ENCODE results near the gene ERC2. TPM values are rescaled to one million over a fixed set of nuclear protein-coding genes. Genes with fewer than 3 reads are reported as not detected.

Gene ERC2
- total RNA-seq, 1 donor from 2014 or later: 0.35 TPM

DNA sequence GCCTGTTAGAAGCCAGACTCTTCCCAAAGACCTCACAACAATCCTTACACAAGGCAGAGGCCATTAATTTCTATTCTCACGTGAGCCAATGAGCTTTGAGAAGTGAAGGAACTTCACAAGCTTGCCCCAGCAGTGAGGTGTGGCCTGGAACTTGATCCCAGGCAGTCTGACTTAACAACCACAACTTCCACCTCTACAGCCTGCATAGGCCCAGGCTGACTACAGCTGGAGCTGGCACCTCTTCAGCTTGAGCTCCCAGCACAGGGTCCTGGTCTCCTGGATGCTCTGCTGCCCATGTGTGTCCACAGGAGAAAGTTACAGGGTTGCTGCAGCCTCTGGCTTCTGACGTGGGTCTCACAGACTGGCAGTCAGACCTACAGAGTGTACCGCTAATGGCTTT lies 111.0 kb downstream of the ERC2 start:
- peaks cover 4% of the 10 kb centered on the region for H3K9me3 Mint-ChIP-seq (ENCODE audit: unreplicated experiment)
- no peak overlapping the region for H3K4me3 Mint-ChIP-seq (ENCODE audit: unreplicated experiment)
- no peak for DNase-seq (ENCODE audit: extremely low spot score, unreplicated experiment)
- H3K27ac Mint-ChIP-seq (ENCODE audit: unreplicated experiment): no peak overlapping the region
- H3K36me3 Mint-ChIP-seq (ENCODE audit: unreplicated experiment): no peaks in the 10 kb centered on the region
- no peaks in the 10 kb centered on the region for H3K4me1 Mint-ChIP-seq (ENCODE audit: unreplicated experiment)
- H3K27me3 Mint-ChIP-seq (ENCODE audit: unreplicated experiment): no peaks in the 10 kb centered on the region
- TF ChIP-seq CTCF (IDR thresholded peaks at IDR 0.05): no peak

- no peak overlapping the region for H3K27ac Mint-ChIP-seq (ENCODE audit: unreplicated experiment)
- H3K27me3 Mint-ChIP-seq (ENCODE audit: unreplicated experiment): peaks cover under 1% of the 10 kb centered on the region
- peaks cover 4% of the 10 kb centered on the region for H3K9me3 Mint-ChIP-seq (ENCODE audit: unreplicated experiment)
- H3K36me3 Mint-ChIP-seq (ENCODE audit: unreplicated experiment): no peaks in the 10 kb centered on the region
- no peak overlapping the region for H3K4me3 Mint-ChIP-seq (ENCODE audit: unreplicated experiment)
- TF ChIP-seq CTCF (IDR thresholded peaks at IDR 0.05): no peak
- no peak for DNase-seq (ENCODE audit: extremely low spot score, unreplicated experiment)
- no peaks in the 10 kb centered on the region for H3K4me1 Mint-ChIP-seq (ENCODE audit: unreplicated experiment)
Measured at GRCh38 chr3:56356808-56357207, 111.5 kb downstream of the ERC2 start.

DNA sequence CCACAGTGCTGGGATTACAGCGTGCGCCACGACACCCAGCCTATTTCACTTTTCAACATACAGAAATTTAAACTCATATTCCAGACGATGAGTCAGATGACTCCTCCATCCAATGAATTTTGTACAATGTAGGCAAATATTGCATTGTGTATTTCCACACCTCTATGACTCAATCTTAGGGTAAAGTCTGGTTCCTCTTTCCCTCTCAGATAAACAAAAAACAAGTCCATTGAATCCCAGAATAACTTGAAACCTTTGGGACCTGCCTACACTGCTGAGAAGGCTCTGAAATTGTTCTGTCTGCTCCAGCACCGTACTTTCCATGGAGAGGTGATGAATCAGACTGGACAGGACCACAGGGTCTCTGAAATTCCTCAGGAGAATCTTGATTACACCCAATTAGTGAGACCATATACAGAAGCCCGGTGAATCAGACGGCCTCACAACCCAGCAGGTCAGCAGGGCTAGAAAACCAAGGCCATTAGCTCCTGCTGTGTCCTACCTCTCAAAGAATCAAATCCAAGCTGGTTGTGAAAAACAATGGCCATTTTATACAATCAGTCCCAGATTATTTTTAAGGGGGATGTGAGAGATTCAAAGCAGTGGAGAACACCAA lies 112.6 kb downstream of the ERC2 start:
- no peak overlapping the region for H3K4me3 Mint-ChIP-seq (ENCODE audit: unreplicated experiment)
- TF ChIP-seq CTCF (IDR thresholded peaks at IDR 0.05): no peak

GRCh38 chr3:56351537-56351936 lies 116.7 kb downstream of the ERC2 start:
- TF ChIP-seq CTCF (IDR thresholded peaks at IDR 0.05): no peak
- Mint-ChIP-seq H3K27ac (ENCODE audit: unreplicated experiment) (no peak overlapping the region), H3K36me3 (ENCODE audit: unreplicated experiment) (no peaks in the 10 kb centered on the region), H3K4me3 (ENCODE audit: unreplicated experiment) (no peak overlapping the region), H3K9me3 (ENCODE audit: unreplicated experiment) (no peaks in the 10 kb centered on the region), H3K27me3 (ENCODE audit: unreplicated experiment) (peaks cover 5% of the 10 kb centered on the region), H3K4me1 (ENCODE audit: unreplicated experiment) (no peaks in the 10 kb centered on the region)
- DNase-seq (ENCODE audit: extremely low spot score, unreplicated experiment): no peak

More for the DNA sequence above, 112.6 kb downstream of the ERC2 start:
- H3K27me3 Mint-ChIP-seq (ENCODE audit: unreplicated experiment): peaks cover 2% of the 10 kb centered on the region
- H3K27ac Mint-ChIP-seq (ENCODE audit: unreplicated experiment): no peak overlapping the region
- H3K4me1 Mint-ChIP-seq (ENCODE audit: unreplicated experiment): no peaks in the 10 kb centered on the region
- no peaks in the 10 kb centered on the region for H3K36me3 Mint-ChIP-seq (ENCODE audit: unreplicated experiment)
- no peak for DNase-seq (ENCODE audit: extremely low spot score, unreplicated experiment)
- H3K9me3 Mint-ChIP-seq (ENCODE audit: unreplicated experiment): no peaks in the 10 kb centered on the region

DNA sequence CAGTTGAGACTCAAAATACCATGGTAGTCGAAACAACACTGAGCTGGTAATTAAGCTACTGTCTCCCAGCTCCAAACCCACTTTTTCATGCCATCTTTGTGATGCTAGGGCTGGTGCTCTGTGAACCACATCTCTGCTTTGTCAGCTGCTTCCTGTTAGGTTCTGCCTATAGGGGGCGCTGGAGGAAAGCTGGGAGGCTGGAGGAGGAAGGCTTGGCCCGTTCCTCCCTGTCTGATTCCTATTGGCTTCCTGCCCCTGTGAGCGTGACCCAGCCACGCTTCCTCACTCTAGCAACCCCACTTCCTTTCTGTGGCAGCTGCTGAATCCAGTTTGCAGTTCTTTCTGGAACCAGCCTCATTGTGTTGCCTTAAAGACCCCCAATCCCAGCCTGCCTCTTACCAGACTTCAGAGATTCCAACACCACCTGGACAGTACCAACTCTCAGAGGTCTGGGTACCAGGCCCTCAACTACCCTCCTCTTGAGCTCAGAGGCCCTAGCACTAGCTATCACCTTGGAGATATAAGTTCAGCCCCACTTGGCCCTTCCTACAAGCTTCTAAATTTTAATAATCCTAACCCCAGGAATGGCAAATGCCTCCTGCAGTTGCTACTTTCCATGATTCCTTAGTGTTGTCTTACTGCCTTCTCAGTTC lies 120.9 kb downstream of the ERC2 start:
- Mint-ChIP-seq H3K4me1 (ENCODE audit: unreplicated experiment) (no peaks in the 10 kb centered on the region), H3K9me3 (ENCODE audit: unreplicated experiment) (no peaks in the 10 kb centered on the region), H3K27me3 (ENCODE audit: unreplicated experiment) (peaks cover 16% of the 10 kb centered on the region), H3K4me3 (ENCODE audit: unreplicated experiment) (no peak overlapping the region), H3K36me3 (ENCODE audit: unreplicated experiment) (no peaks in the 10 kb centered on the region), H3K27ac (ENCODE audit: unreplicated experiment) (no peak overlapping the region)
- DNase-seq (ENCODE audit: extremely low spot score, unreplicated experiment): no peak
- peak; percentile 18 for TF ChIP-seq CTCF (IDR thresholded peaks at IDR 0.05)
